Muscle of back (tissue), 11 donors: ENCODE data around the gene GAL3ST2. TPM values are rescaled to one million over a fixed set of nuclear protein-coding genes. Genes with fewer than 3 reads are reported as not detected.
"Not testable (repeated sequence)": the region's sequence is repeated elsewhere in the genome, so short reads cannot be mapped to it uniquely, and the experiment has no call there.

Experiments used
- DNase-seq, 3 donors: peaks; one replicate each; pipeline versions ENCODE4 v3.0.0 to v3.0.0-alpha.2; 2013
- polyA plus RNA-seq, 10 donors: library from polyadenylated mRNA; unstranded; fragments of 120-200 nt; gene quantifications; one replicate each; pipeline ENCODE4 v1.2.1, GENCODE V29; 2013; ENCODE audit not compliant: insufficient read length in 10 of 10

GAL3ST2 gene
- polyA plus RNA-seq, 10 donors: 0.15 to 0.26 (median 0.17) TPM; not detected in 7

GRCh38 chr2:241808721-241809382 is 32.2 kb downstream of the GAL3ST2 start, which contains the start of gene NEU4:
Gene NEU4 (plus strand): TSS chr2:241809193. CDS start chr2:241814485, 5,292 bp downstream.
- no peak for DNase-seq

GRCh38 chr2:241809383-241810306 is 33.0 kb downstream of the GAL3ST2 start:
- no peak for DNase-seq

GRCh38 chr2:241810307-241811200 is 33.9 kb downstream of the GAL3ST2 start:
- DNase-seq: no peak

GRCh38 chr2:241811201-241811951 is 34.8 kb downstream of the GAL3ST2 start:
- no peak for DNase-seq

- DNase-seq: no peak
Measured at GRCh38 chr2:241811952-241812729, 35.5 kb downstream of the GAL3ST2 start.

- peak; percentile 40 to 55 (median 40) for DNase-seq
Measured at GRCh38 chr2:241812730-241813643, 36.4 kb downstream of the GAL3ST2 start.

- DNase-seq: no peak
Measured at GRCh38 chr2:241813644-241814392, 37.2 kb downstream of the GAL3ST2 start.

- DNase-seq: no peak
Measured at GRCh38 chr2:241814393-241814642, 37.7 kb downstream of the GAL3ST2 start.

- DNase-seq: no peak
Measured at GRCh38 chr2:241814643-241815476, 38.2 kb downstream of the GAL3ST2 start.

- DNase-seq: no peak
Measured at GRCh38 chr2:241815477-241816430, 39.1 kb downstream of the GAL3ST2 start.

GRCh38 chr2:241816431-241817121 is 40.0 kb downstream of the GAL3ST2 start:
- DNase-seq: no peak

- no peak for DNase-seq
Measured at GRCh38 chr2:241817126-241817820, 40.7 kb downstream of the GAL3ST2 start.

- not testable (repeated sequence) for DNase-seq
Measured at GRCh38 chr2:241817821-241818215, 41.2 kb downstream of the GAL3ST2 start.

- no peak for DNase-seq
Measured at GRCh38 chr2:241818229-241818942, 41.8 kb downstream of the GAL3ST2 start.

- no peak for DNase-seq
Measured at GRCh38 chr2:241818943-241819270, 42.3 kb downstream of the GAL3ST2 start.
